Mesendoderm (in vitro differentiated cells): Measurements from ENCODE around the gene DLG2.
"Not testable (repeated sequence)": the region's sequence is repeated elsewhere in the genome, so short reads cannot be mapped to it uniquely, and the experiment has no call there.

Experiments
- DNase-seq: peaks from one replicate; pipeline ENCODE4 v3.0.0; 2013
- H2AK5ac ChIP-seq: 2 replicates; pipeline ENCODE4 v1.6.1; 2013; ENCODE audit warnings: low read length, inconsistent platforms
- H2BK120ac ChIP-seq: 2 replicates; pipeline ENCODE4 v1.6.1; 2013; ENCODE audit warnings: low read depth, mild to moderate bottlenecking, low read length, moderate library complexity, mixed read lengths
- H2BK15ac ChIP-seq: replicated peaks from 2 replicates; pipeline ENCODE4 v1.6.1; 2013; ENCODE audit warnings: low read depth, mild to moderate bottlenecking, moderate library complexity
- H2BK5ac ChIP-seq: 2 replicates; pipeline ENCODE4 v1.6.1; 2013; ENCODE audit warnings: low read length, inconsistent platforms
- H3K18ac ChIP-seq: 2 replicates; pipeline ENCODE4 v1.6.1; 2013; ENCODE audit warnings: mild to moderate bottlenecking, low read length, mixed read lengths
- H3K23ac ChIP-seq: one replicate; pipeline ENCODE4 v1.6.1; 2013; ENCODE audit warnings: low read length
- H3K27ac ChIP-seq: 2 replicates; pipeline ENCODE4 v1.5.1; 2013; ENCODE audit warnings: low read depth, mild to moderate bottlenecking, inconsistent platforms, low read length, moderate library complexity
- H3K27me3 ChIP-seq: 2 replicates; pipeline ENCODE4 v1.6.1; 2013; ENCODE audit warnings: low read length, control low read depth, mild to moderate bottlenecking, inconsistent platforms; ENCODE audit not compliant: insufficient read depth, poor library complexity
- H3K36me3 ChIP-seq: 2 replicates; pipeline ENCODE4 v1.6.1; 2013; ENCODE audit warnings: low read length, inconsistent platforms; ENCODE audit not compliant: control insufficient read depth, insufficient read depth
- H3K4ac ChIP-seq: one replicate; pipeline ENCODE4 v1.6.1; 2013; ENCODE audit warnings: low read depth, mild to moderate bottlenecking, low read length, moderate library complexity
- H3K4me1 ChIP-seq: 2 replicates; pipeline ENCODE4 v1.6.1; 2013; ENCODE audit warnings: low read depth, low read length, inconsistent platforms; ENCODE audit not compliant: control insufficient read depth
- H3K4me2 ChIP-seq: 2 replicates; pipeline ENCODE4 v1.6.1; 2013; ENCODE audit warnings: low read length
- H3K4me3 ChIP-seq: 2 replicates; pipeline ENCODE4 v1.5.1; 2013; ENCODE audit warnings: mild to moderate bottlenecking, low read length
- H3K56ac ChIP-seq: one replicate; pipeline ENCODE4 v1.6.1; 2013; ENCODE audit warnings: low read length
- H3K79me1 ChIP-seq: 2 replicates; pipeline ENCODE4 v1.6.1; 2013; ENCODE audit warnings: low read length, inconsistent platforms
- H3K79me2 ChIP-seq: 2 replicates; pipeline ENCODE4 v1.6.1; 2013; ENCODE audit warnings: mild to moderate bottlenecking, low read length; ENCODE audit not compliant: control insufficient read depth, insufficient read depth
- H3K9ac ChIP-seq: 2 replicates; pipeline ENCODE4 v1.6.1; 2013; ENCODE audit warnings: low read length, inconsistent platforms
- H4K5ac ChIP-seq: one replicate; pipeline ENCODE4 v1.6.1; 2013; ENCODE audit warnings: low read length
- H4K8ac ChIP-seq: one replicate; pipeline ENCODE4 v1.6.1; 2013; ENCODE audit warnings: low read depth, mild to moderate bottlenecking, control low read depth, low read length, moderate library complexity
- WGBS: extraction: QIAGEN DNeasy Blood & Tissue Kit; methylation state at CpG from one replicate; pipeline ENCODE4 v1.1.7; 2013; ENCODE audit warnings: low lambda C conversion rate, missing lambda C conversion rate; ENCODE audit not compliant: insufficient coverage; ENCODE audit errors: extremely low coverage; 5-methylcytosine and 5-hydroxymethylcytosine counted together

DLG2 gene

DNA sequence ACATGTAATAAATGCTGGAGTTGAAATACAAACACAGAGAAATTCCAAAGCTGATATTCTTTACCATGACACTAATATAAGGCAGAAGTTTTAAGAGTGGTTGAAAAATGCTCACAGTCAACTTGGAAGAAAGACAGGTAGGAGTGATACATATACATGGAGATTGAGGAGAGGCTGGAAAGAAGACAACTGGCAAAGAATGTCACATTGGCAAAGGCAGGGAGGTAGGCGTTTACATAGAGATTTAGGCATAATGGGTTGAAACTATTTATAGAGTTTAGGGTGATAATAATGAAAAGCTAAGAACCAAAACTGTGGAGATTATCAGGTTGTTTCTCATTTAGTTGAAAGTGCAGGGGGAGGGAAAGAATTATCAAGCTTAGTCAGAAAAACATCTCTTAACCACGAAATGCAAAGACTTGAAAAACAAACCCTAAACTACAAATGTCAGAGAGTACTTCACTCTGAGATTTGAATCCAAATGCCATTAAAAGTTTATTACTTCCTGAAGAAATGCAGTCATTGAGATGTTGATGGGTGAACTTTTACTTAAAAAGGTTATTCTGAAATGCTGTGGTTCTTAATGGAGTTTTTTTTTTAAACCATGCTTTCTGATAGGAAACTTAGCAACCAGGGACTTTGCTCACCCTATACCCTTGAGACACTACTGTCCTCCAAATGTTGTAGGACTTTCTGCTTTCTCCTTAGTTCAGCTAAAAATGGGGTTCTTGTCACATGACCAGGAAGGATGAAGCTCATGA, 2202.6 kb downstream of the DLG2 start:
- H3K27me3 ChIP-seq = no peaks in the 10 kb centered on the region
- no peak overlapping the region for H4K8ac ChIP-seq

GRCh38 chr11:83422641-83423040, 2204.5 kb downstream of the DLG2 start:
- H3K4me1 ChIP-seq = not testable (repeated sequence)

More for the DNA sequence above, 2202.6 kb downstream of the DLG2 start:
- Histone ChIP-seq H2BK15ac (peak overlapping the region; percentile 57), H3K4ac (no peak overlapping the region), H3K79me2 (no peaks in the 10 kb centered on the region), H3K79me1 (no peaks in the 10 kb centered on the region), H3K56ac (no peak overlapping the region), H3K4me1 (peaks cover 2% of the 10 kb centered on the region), H3K23ac (no peak overlapping the region), H3K36me3 (no peaks in the 10 kb centered on the region), H3K18ac (no peak overlapping the region), H3K4me3 (no peak overlapping the region), H3K9ac (no peak overlapping the region), H2BK5ac (no peak overlapping the region), H4K5ac (no peak overlapping the region), H3K27ac (no peak overlapping the region), H2AK5ac (no peak overlapping the region), H3K4me2 (no peak overlapping the region), H2BK120ac (no peak overlapping the region)
- no peak for DNase-seq
- no CpG with 5 or more reads among the region's 2 CpGs for WGBS

GRCh38 chr11:83410605-83411565, 2216.3 kb downstream of the DLG2 start:
- Histone ChIP-seq H2BK15ac (no peak overlapping the region), H3K4me2 (no peak overlapping the region), H3K79me1 (no peaks in the 10 kb centered on the region), H3K56ac (peak overlapping the region; percentile 29), H3K4ac (no peak overlapping the region), H3K27ac (no peak overlapping the region), H2BK120ac (no peak overlapping the region), H3K18ac (no peak overlapping the region), H3K36me3 (no peaks in the 10 kb centered on the region), H4K5ac (no peak overlapping the region), H2AK5ac (no peak overlapping the region), H4K8ac (no peak overlapping the region), H3K79me2 (no peaks in the 10 kb centered on the region), H2BK5ac (peak overlapping the region; percentile 6), H3K27me3 (no peaks in the 10 kb centered on the region), H3K4me1 (no peaks in the 10 kb centered on the region), H3K9ac (no peak overlapping the region), H3K23ac (no peak overlapping the region), H3K4me3 (no peak overlapping the region)
- no CpG with 5 or more reads among the region's 2 CpGs for WGBS
- DNase-seq = no peak

More at GRCh38 chr11:83422641-83423040, 2204.5 kb downstream of the DLG2 start:
- not testable (repeated sequence) for H3K4me2 ChIP-seq, DNase-seq, H3K18ac ChIP-seq, H3K79me1 ChIP-seq, H3K79me2 ChIP-seq, H3K36me3 ChIP-seq, H3K56ac ChIP-seq, H3K9ac ChIP-seq, H4K5ac ChIP-seq, H4K8ac ChIP-seq, H3K4me3 ChIP-seq, H3K23ac ChIP-seq, H2AK5ac ChIP-seq, H3K27ac ChIP-seq, H2BK5ac ChIP-seq, H2BK15ac ChIP-seq, H3K4ac ChIP-seq, H3K27me3 ChIP-seq
- no CpG with 5 or more reads among the region's 5 CpGs for WGBS
- H2BK120ac ChIP-seq = peak overlapping the region; percentile 24

- Histone ChIP-seq H3K79me2 (no peaks in the 10 kb centered on the region), H3K4me2 (no peak overlapping the region), H3K79me1 (no peaks in the 10 kb centered on the region), H3K27ac (no peak overlapping the region), H3K23ac (no peak overlapping the region), H2BK5ac (no peak overlapping the region), H3K27me3 (no peaks in the 10 kb centered on the region), H3K18ac (peak overlapping the region; percentile 76), H3K56ac (no peak overlapping the region), H3K4ac (no peak overlapping the region), H4K5ac (no peak overlapping the region), H3K4me1 (no peaks in the 10 kb centered on the region), H3K9ac (no peak overlapping the region), H3K36me3 (no peaks in the 10 kb centered on the region), H2AK5ac (no peak overlapping the region), H4K8ac (no peak overlapping the region), H2BK120ac (no peak overlapping the region), H3K4me3 (no peak overlapping the region), H2BK15ac (peak overlapping the region; percentile 75)
- no peak for DNase-seq
- WGBS = no CpG with 5 or more reads among the region's 2 CpGs
These were observed 2217.3 kb downstream of the DLG2 start for GRCh38 chr11:83409891-83410290.

DNA sequence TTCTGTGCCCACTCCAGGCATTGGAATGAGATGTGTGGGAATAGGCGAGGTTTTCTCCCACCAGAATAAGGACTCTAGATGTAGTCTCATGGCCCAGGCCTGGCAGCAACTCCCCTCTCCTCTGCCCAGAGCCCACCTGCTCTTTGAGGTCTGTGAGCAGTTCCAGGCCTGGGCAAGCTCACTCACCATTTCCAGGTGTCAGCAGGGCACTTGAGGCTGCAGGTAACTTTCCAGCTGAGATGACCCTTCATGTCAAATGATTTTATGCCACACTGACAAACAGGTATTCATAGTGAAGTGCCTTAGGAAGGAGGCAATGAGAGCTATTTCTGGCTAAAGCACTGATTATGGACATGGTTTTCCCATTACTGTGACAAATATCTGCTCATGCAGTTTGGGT, 2217.7 kb downstream of the DLG2 start:
- H3K9ac ChIP-seq = no peak overlapping the region
- no CpG with 5 or more reads among the region's 1 CpG for WGBS
- H3K36me3 ChIP-seq = no peaks in the 10 kb centered on the region
- no peak overlapping the region for H2BK15ac ChIP-seq
- no peak overlapping the region for H2AK5ac ChIP-seq
- H3K27me3 ChIP-seq = no peaks in the 10 kb centered on the region
- no peak overlapping the region for H3K4me2 ChIP-seq
- H3K4ac ChIP-seq = no peak overlapping the region
- H3K18ac ChIP-seq = no peak overlapping the region
- no peak overlapping the region for H2BK5ac ChIP-seq
- no peak overlapping the region for H4K8ac ChIP-seq
- no peaks in the 10 kb centered on the region for H3K79me2 ChIP-seq
- no peak overlapping the region for H3K4me3 ChIP-seq
- H3K56ac ChIP-seq = no peak overlapping the region
- H3K27ac ChIP-seq = no peak overlapping the region
- H3K4me1 ChIP-seq = no peaks in the 10 kb centered on the region
- H4K5ac ChIP-seq = no peak overlapping the region
- no peak overlapping the region for H2BK120ac ChIP-seq
- DNase-seq = no peak
- H3K79me1 ChIP-seq = no peaks in the 10 kb centered on the region
- no peak overlapping the region for H3K23ac ChIP-seq
